HG03354 (cell line): ENCODE measurements around the gene CEMIP2.

Source experiments
- ATAC-seq: cut with Tn5 transposase; IDR thresholded peaks from one replicate; pipeline ENCODE4 v1.9.1; 2021; ENCODE audit warnings: mild to moderate bottlenecking; ENCODE audit not compliant: unreplicated experiment, poor library complexity, severe bottlenecking

The CEMIP2 gene

DNA sequence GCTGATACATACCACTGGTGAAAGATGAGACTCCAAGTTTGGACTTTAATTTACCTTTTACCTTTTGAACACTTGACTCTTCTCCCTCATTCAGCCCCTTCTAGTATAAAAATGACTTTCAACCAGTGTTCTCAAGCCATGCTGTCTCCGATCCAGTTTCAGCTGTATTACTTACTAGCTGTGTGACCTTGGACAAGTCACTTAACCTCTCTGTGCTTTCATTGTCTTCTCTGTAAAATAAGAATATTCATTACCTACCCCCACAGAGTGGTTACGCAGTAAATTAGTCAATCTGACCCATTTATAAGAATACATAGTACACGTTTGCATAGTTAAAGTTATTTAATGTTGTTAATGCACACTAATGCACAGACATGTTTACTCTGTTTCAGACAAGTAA, 12.6 kb upstream of the CEMIP2 start:
- no peak for ATAC-seq

GRCh38 chr9:71778085-71778484, 9.8 kb upstream of the CEMIP2 start:
- ATAC-seq: no peak

DNA sequence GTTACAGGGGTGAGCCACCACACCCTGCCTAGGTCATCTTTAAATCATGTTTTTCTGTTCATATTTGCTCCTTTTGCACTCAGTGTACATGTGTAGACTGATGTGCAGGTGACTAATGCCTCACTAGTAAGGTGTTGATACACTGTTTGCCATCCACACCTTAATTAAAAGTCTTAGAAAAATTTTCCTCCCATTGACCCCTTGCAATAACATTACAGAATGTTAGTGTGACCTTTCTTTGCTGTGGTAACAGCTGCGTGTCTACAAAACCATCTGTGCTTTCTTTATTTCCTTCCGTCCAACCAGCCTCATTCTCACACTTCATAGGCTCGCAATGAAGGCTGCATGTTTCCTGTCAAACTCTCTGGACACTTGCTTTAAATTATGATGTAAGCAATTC, 6.6 kb upstream of the CEMIP2 start:
- ATAC-seq: peak; percentile 97

GRCh38 chr9:71772726-71773125, 4.4 kb upstream of the CEMIP2 start:
- no peak for ATAC-seq

GRCh38 chr9:71770170-71770569, 1.9 kb upstream of the CEMIP2 start:
- ATAC-seq: no peak

DNA sequence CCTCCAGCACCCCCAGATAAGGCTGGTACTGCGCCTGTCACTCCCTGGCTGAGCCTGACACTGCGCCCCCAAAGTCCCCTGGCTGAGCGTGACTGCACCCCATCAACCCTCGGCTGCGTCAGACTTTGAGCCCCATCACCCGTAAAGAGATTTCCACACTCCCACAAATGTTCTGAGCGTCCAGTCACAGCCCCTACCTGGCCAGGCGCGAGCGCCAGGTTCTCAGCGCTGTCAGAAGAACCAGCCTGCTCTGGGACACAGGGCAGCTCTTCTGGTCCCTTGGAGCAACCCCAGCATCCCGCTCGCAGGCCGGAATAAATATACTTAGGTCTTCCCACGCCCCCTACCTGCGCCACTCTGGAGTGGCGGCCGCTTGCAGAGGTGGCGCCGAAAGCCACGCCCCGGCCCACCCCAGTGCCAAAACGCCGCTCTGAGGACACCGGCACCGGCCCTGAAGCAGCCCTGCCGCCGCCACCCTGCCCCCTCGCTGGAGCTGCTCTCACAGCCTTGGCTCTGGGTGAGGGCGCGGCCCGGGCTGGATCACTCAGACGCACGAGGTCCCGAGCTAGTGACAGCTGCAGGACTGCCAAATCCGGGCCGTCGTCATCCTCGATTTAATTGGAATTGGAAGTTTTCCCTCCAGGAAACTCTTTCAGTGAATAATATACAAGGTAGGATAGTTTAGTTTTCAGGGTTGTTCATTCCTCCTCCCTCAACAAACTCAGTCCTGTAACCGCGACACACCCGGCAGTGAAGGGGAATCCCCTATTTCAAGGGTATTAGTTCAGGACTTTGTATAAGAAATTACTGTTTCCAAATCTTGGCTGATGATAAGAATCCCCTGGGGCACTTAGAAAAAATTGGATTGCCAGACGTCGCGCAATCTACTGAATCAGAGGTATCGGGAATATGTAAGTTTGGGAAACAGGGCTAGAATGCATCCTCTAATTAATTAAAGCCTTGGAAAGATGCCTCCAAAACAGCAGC, 1.2 kb upstream of the CEMIP2 start:
- ATAC-seq: peak; percentile 52

DNA sequence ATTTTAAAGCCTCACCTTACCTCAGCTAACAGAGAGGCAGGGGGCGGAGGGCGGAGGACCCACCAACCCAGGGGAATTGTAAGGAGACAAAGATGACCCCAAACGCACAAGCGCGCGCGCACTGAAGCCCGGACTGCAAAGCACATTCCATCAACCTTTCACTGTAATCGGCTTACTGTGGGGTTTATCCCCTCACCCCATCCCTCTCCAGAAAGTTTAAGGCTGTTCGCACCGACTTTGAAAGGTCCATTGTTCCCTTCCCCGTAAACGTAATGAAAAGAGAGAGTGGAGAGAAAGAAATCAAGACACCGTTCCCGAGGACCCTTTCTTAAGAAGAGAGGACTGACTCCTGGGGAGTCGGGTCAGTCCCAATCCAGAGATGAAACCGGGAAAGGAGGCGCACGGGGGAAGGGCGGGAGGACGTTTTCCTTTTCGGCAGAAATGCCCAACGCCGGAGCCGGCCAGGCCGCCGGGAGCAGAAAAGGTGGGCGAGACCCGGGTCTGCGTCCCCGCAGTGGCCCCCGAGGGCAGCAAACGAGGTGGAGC, 464 bp downstream of the CEMIP2 start:
- ATAC-seq: no peak

DNA sequence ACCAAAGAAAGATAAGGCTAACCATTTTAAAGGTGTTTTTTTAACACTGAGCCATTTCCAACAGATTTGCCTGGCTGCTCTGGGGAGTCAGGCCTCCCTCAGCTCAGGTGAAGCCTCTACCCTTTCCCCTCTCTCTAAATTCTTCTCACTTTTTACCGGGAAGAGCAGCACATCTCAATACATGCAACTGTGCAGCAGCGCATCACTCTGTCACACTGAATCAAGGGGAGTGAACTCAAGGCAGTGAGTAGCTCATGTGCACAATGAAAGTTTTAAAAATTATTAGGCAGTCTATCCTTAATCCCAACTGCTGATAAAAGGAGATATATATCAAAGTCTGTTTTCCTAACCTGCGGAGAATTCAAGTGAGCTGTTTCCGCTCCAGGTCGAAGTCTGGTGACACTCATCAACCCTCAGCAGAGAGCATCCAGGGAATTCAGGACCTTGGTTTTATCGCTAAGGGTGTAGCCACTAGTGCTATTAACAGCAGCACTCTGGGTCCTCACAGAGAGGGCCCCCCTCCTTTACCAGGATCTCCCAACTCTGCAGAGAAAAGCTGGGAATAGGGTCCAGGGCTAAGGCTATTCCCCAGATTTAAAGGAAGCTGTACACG, 1.0 kb downstream of the CEMIP2 start:
- ATAC-seq: no peak

DNA sequence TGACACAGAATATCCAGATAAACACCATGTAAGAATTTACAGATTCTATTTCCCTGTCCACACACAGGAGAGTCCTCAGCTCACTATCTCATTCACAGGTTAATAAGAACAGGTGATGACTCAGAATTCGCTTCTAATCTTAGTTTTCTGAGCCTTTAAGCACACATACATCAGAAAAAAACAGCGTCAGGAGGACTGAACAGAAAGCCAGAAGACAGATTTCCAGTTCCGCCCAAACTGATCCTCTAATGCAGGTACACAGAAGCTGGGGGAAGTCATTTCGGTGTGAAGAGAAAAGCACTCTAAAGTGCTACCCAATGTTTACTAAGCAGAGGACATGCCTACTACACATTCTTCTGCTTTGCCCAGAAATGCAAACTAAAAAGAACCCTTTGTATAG, 1.6 kb downstream of the CEMIP2 start:
- ATAC-seq: no peak

- ATAC-seq: no peak
Measured at GRCh38 chr9:71765693-71766092, 2.6 kb downstream of the CEMIP2 start.

GRCh38 chr9:71764891-71765290, 3.4 kb downstream of the CEMIP2 start:
- ATAC-seq: no peak

GRCh38 chr9:71764463-71764862, 3.9 kb downstream of the CEMIP2 start:
- no peak for ATAC-seq

- no peak for ATAC-seq
Measured at GRCh38 chr9:71763832-71764231, 4.5 kb downstream of the CEMIP2 start.

DNA sequence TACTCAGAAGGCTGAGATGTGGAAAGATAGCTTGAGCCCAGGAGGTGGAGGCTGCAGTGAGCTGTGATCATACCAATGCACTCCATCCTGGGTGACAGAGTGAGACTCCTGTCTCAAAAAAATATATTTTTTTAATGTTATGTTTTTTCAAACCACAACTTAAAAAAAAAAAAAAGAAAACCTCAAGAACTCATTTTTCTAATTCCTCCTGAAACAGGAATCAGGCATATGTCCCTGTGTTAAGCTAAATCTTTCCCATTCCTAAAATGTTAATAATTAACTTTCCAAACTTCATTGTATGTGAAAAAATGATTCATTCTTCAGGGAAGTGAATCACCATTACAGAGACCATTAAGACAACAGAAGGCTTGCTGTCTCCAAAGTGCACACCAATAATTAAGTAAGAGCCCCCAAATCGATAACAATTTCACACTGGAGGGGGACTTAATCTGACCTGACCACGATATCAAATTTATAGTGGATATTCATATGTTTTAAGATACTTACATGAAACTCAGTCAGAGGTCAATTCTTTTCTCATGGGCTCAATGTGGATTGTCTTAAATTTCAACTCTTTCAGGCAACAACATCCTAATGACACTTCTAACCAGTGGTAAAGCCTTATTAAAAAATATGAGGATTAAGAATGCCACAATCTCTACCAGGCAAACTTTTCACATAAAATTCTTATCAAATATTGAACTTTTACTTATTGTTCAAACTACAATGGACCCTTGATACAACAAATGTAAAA, 5.2 kb downstream of the CEMIP2 start:
- ATAC-seq: no peak

DNA sequence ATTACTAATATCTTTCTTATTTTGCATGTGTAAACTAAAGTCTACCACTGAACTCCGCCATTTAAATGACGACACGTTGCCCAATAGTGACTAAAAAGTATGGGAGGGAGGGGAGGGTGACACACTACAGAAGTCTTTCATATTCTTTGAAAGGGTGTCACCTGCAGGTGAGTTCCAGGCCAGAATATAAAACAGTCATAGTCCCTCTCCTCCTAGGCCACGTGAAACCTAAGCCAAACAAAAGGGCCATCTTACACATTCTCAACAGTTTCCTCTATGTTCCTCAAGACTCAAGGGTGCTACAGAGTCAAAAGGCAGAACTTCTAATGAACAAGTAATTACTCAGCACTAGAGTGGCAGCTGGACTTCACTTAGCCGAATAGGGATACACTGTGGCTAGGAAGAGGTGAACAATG, 6.4 kb downstream of the CEMIP2 start:
- ATAC-seq: no peak

GRCh38 chr9:71760901-71761300, 7.4 kb downstream of the CEMIP2 start:
- no peak for ATAC-seq

GRCh38 chr9:71758785-71759184, 9.5 kb downstream of the CEMIP2 start:
- no peak for ATAC-seq

- no peak for ATAC-seq
Measured at GRCh38 chr9:71758277-71758676, 10.0 kb downstream of the CEMIP2 start.

DNA sequence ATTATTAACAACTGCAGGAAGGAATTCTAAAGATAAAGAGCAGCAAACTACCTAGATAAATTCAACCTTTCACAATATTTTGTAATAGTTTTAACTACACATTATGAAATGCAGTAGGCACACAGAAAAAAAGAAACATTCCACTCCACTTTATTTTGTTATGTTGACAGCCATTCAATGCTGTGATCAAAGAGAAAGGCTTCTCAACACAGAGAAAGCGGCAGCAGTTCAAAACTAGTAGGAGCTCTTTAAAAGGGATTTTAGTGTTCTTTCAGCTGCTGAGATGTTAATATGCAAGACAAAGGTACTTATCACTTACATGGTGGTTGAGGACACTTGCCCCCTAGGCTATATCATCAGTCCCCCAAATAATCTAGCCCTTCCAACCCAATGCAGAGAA, 11.6 kb downstream of the CEMIP2 start:
- no peak for ATAC-seq

- ATAC-seq: no peak
Measured at GRCh38 chr9:71755869-71756268, 12.4 kb downstream of the CEMIP2 start.
